SK-N-SH (cell line): ENCODE measurements around the gene GART. TPM values are rescaled to one million over a fixed set of nuclear protein-coding genes. Genes with fewer than 3 reads are reported as not detected.

Source experiments
- ELF1 ChIP-seq: IDR thresholded peaks from 2 replicates; pipeline ENCODE4 v1.4.0; 2012
- EZH2phosphoT487 ChIP-seq: fragments of 200-600 bp; sonication (generic); IDR thresholded peaks from 2 replicates; pipeline ENCODE4 v1.6.1; 2017; ENCODE audit warnings: low read depth, mixed run types, mild to moderate bottlenecking, antibody characterized with exemption, moderate library complexity, borderline replicate concordance
- FOXJ3 ChIP-seq: sonication (generic); formaldehyde crosslinking; IDR thresholded peaks from 2 replicates; pipeline ENCODE4 v1.5.1; 2020; ENCODE audit warnings: mild to moderate bottlenecking, missing genetic modification reagents
- GABPA ChIP-seq: IDR thresholded peaks from 2 replicates; pipeline ENCODE4 v1.4.0; 2012; ENCODE audit warnings: low read depth, mild to moderate bottlenecking
- JUND ChIP-seq: IDR thresholded peaks from 2 replicates; pipeline ENCODE4 v1.4.0; 2012
- NRF1 ChIP-seq: IDR thresholded peaks from 2 replicates; pipeline ENCODE4 v1.6.1; 2012; ENCODE audit warnings: low read depth, mild to moderate bottlenecking, low read length
- POLR2AphosphoS5 ChIP-seq: IDR thresholded peaks from 2 replicates; pipeline ENCODE4 v1.6.1; 2012; ENCODE audit warnings: low read depth, low read length
- RAD21 ChIP-seq: IDR thresholded peaks from 2 replicates; pipeline ENCODE4 v1.6.1; 2012; ENCODE audit warnings: mild to moderate bottlenecking, low read length
- RCOR1 ChIP-seq: fragments of 150-350 bp; IDR thresholded peaks from 2 replicates; pipeline ENCODE4 v1.6.1; 2017; ENCODE audit warnings: antibody characterized with exemption, low read length
- RFX5 ChIP-seq: IDR thresholded peaks from 2 replicates; pipeline ENCODE4 v1.6.1; 2012; ENCODE audit warnings: mild to moderate bottlenecking, improper control_type of control experiment, low read length
- RXRA ChIP-seq: IDR thresholded peaks from 2 replicates; pipeline ENCODE4 v1.4.0; 2012; ENCODE audit warnings: low read depth, mild to moderate bottlenecking, borderline replicate concordance
- SIN3A ChIP-seq: IDR thresholded peaks from 2 replicates; pipeline ENCODE4 v1.6.1; 2012; ENCODE audit warnings: low read depth, mild to moderate bottlenecking, low read length, moderate library complexity, borderline replicate concordance
- SMC3 ChIP-seq: IDR thresholded peaks from 2 replicates; pipeline ENCODE4 v1.6.1; 2012; ENCODE audit warnings: low read depth, low read length, improper control_type of control experiment
- TAF1 ChIP-seq: IDR thresholded peaks from 2 replicates; pipeline ENCODE4 v1.6.1; 2012; ENCODE audit warnings: low read depth, mild to moderate bottlenecking, low read length, moderate library complexity, borderline replicate concordance
- TCF12 ChIP-seq: IDR thresholded peaks from 2 replicates; pipeline ENCODE4 v1.4.0; 2012
- TEAD4 ChIP-seq: IDR thresholded peaks from 2 replicates; pipeline ENCODE4 v1.4.0; 2012; ENCODE audit warnings: mild to moderate bottlenecking, borderline replicate concordance; ENCODE audit not compliant: insufficient read depth
- polyA plus RNA-seq, 3 experiments: library from polyadenylated mRNA; depleted of rRNA; stranded (reverse); fragments of >200 nt; gene quantifications; 2 replicates each; pipeline ENCODE4 v1.2.3, GENCODE V29; 2012
- TF ChIP-seq, protein P1 (sequence below): IDR thresholded peaks from 2 replicates; pipeline ENCODE4 v1.4.0; 2012; ENCODE audit warnings: low read depth, borderline replicate concordance
- TF ChIP-seq, protein P2 (sequence below): IDR thresholded peaks from 2 replicates; pipeline ENCODE4 v1.4.0; 2012; ENCODE audit warnings: low read depth
- TF ChIP-seq, protein P3 (sequence below): IDR thresholded peaks from 2 replicates; pipeline ENCODE4 v1.6.1; 2012; ENCODE audit warnings: mild to moderate bottlenecking, low read depth, low read length, moderate library complexity
- TF ChIP-seq, protein P4 (sequence below): fragments of 200-600 bp; sonication (generic); IDR thresholded peaks from 2 replicates; pipeline ENCODE4 v1.6.1; 2017; ENCODE audit warnings: antibody characterized with exemption, mild to moderate bottlenecking, moderate library complexity

The GART gene
- polyA plus RNA-seq, 1 of the 3 experiments (the other 2 are of a cell fraction): 17.3 TPM

DNA sequence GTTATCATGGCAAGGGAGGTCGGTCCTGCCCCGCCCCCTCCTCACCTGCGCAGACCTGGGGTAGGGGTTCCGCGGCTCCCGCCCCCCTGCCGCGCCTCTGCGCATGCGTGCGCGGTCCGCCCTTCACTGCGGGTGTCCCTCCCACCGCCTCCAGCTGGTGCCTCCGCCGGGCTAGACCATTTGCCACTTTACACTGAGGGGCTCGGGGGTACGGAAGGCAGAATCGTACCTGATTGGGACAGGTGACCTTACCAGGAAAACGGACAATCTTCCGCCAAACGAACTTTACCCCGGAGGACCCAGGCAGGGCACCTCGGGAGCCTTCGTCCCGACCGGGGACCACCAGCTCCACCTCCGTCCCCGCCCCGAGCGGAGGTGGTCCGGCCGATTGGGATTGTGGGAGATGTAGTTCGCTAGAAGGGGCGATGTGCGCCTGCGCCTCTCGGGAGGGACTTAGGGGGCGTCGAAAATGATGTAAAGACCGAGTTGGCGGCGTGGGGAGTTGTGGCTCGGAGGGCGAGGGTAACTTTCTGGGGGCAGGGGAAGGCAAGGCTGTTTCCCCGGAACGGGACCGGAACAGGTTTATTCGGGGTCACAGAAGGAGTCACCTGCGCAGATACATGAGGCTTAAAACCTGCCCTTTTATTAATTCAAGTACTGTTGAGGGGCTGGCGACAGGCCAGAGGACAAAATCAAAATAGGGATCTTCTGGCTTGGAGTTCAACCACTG, 50.4 kb downstream of the GART start, which contains the start of gene DNAJC28 (continued):
- TF ChIP-seq, protein P1, sequence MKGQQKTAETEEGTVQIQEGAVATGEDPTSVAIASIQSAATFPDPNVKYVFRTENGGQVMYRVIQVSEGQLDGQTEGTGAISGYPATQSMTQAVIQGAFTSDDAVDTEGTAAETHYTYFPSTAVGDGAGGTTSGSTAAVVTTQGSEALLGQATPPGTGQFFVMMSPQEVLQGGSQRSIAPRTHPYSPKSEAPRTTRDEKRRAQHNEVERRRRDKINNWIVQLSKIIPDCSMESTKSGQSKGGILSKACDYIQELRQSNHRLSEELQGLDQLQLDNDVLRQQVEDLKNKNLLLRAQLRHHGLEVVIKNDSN: no peak
- TF ChIP-seq, protein P2, sequence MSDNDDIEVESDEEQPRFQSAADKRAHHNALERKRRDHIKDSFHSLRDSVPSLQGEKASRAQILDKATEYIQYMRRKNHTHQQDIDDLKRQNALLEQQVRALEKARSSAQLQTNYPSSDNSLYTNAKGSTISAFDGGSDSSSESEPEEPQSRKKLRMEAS: peak; percentile 86
- TF ChIP-seq RXRA (no peak), JUND (no peak), RFX5 (no peak), NRF1 (peak; percentile 91), TEAD4 (no peak), RCOR1 (no peak), GABPA (0 out of 2 replicates have a peak, but pooled peaks have one; percentile 11), EZH2phosphoT487 (no peak), TAF1 (0 out of 2 replicates have a peak, but pooled peaks have one; percentile 9), SIN3A (peak; percentile 23; the same call in 1 of the 2 replicates), POLR2AphosphoS5 (peak; percentile 56), RAD21 (no peak), SMC3 (no peak), TCF12 (no peak), ELF1 (no peak), FOXJ3 (CRISPR knock-in tag) (no peak)
- TF ChIP-seq, protein P3, sequence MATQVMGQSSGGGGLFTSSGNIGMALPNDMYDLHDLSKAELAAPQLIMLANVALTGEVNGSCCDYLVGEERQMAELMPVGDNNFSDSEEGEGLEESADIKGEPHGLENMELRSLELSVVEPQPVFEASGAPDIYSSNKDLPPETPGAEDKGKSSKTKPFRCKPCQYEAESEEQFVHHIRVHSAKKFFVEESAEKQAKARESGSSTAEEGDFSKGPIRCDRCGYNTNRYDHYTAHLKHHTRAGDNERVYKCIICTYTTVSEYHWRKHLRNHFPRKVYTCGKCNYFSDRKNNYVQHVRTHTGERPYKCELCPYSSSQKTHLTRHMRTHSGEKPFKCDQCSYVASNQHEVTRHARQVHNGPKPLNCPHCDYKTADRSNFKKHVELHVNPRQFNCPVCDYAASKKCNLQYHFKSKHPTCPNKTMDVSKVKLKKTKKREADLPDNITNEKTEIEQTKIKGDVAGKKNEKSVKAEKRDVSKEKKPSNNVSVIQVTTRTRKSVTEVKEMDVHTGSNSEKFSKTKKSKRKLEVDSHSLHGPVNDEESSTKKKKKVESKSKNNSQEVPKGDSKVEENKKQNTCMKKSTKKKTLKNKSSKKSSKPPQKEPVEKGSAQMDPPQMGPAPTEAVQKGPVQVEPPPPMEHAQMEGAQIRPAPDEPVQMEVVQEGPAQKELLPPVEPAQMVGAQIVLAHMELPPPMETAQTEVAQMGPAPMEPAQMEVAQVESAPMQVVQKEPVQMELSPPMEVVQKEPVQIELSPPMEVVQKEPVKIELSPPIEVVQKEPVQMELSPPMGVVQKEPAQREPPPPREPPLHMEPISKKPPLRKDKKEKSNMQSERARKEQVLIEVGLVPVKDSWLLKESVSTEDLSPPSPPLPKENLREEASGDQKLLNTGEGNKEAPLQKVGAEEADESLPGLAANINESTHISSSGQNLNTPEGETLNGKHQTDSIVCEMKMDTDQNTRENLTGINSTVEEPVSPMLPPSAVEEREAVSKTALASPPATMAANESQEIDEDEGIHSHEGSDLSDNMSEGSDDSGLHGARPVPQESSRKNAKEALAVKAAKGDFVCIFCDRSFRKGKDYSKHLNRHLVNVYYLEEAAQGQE: no peak
- TF ChIP-seq, protein P4, sequence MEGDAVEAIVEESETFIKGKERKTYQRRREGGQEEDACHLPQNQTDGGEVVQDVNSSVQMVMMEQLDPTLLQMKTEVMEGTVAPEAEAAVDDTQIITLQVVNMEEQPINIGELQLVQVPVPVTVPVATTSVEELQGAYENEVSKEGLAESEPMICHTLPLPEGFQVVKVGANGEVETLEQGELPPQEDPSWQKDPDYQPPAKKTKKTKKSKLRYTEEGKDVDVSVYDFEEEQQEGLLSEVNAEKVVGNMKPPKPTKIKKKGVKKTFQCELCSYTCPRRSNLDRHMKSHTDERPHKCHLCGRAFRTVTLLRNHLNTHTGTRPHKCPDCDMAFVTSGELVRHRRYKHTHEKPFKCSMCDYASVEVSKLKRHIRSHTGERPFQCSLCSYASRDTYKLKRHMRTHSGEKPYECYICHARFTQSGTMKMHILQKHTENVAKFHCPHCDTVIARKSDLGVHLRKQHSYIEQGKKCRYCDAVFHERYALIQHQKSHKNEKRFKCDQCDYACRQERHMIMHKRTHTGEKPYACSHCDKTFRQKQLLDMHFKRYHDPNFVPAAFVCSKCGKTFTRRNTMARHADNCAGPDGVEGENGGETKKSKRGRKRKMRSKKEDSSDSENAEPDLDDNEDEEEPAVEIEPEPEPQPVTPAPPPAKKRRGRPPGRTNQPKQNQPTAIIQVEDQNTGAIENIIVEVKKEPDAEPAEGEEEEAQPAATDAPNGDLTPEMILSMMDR: no peak
